Parathyroid adenoma (tissue), 2 donors: ENCODE results near the gene DPH7.

Experiments used
- H2AFZ ChIP-seq: fragments of 300-600 bp; sonication (generic); one replicate; pipeline ENCODE4 v1.7.0; 2017; ENCODE audit warnings: antibody characterized with exemption, mild to moderate bottlenecking
- H3K27ac ChIP-seq: fragments of 300-600 bp; sonication (generic); one replicate; pipeline ENCODE4 v1.7.0; 2017
- H3K27me3 ChIP-seq: fragments of 300-600 bp; sonication (generic); one replicate; pipeline ENCODE4 v1.7.0; 2017; ENCODE audit warnings: low read length; ENCODE audit not compliant: control insufficient read depth, insufficient read depth
- H3K36me3 ChIP-seq: fragments of 300-600 bp; sonication (generic); one replicate; pipeline ENCODE4 v1.7.0; 2017; ENCODE audit warnings: low read length; ENCODE audit not compliant: control insufficient read depth, insufficient read depth
- H3K4me1 ChIP-seq: fragments of 300-600 bp; sonication (generic); one replicate; pipeline ENCODE4 v1.7.0; 2017; ENCODE audit warnings: control low read depth
- H3K4me2 ChIP-seq: fragments of 300-600 bp; sonication (generic); one replicate; pipeline ENCODE4 v1.7.0; 2017; ENCODE audit warnings: low read length
- H3K4me3 ChIP-seq: fragments of 300-600 bp; sonication (generic); one replicate; pipeline ENCODE4 v1.7.0; 2017; ENCODE audit warnings: low read depth, low read length
- H3K79me2 ChIP-seq: fragments of 300-600 bp; sonication (generic); one replicate; pipeline ENCODE4 v1.7.0; 2017; ENCODE audit warnings: control low read depth
- H3K9ac ChIP-seq: fragments of 300-600 bp; sonication (generic); one replicate; pipeline ENCODE4 v1.7.0; 2017; ENCODE audit warnings: mild to moderate bottlenecking
- H3K9me3 ChIP-seq: fragments of 300-600 bp; sonication (generic); one replicate; pipeline ENCODE4 v1.7.0; 2017; ENCODE audit warnings: low read length; ENCODE audit not compliant: control insufficient read depth
- TF ChIP-seq, protein P1 (sequence below): fragments of 300-600 bp; sonication (generic); IDR thresholded peaks from one replicate; pipeline ENCODE4 v1.7.0; 2017; ENCODE audit warnings: antibody characterized with exemption, mild to moderate bottlenecking
- donor health status: primary hyperparathyroidism.

The DPH7 gene

DNA sequence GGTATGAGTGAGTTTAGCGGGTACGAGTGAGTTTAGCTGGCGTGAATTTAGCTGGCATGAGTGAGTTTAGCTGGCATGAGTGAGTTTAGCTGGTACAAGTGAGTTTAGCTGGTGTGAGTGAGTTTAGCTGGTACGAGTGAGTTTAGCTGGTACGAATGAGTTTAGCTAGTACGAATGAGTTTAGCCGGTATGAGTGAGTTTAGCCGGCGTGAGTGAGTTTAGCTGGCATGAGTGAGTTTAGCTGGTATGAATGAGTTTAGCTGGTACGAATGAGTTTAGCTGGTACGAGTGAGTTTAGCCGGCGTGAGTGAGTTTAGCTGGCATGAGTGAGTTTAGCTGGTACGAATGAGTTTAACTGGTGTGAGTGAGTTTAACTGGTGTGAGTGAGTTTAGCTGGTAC, 69.5 kb downstream of the DPH7 start:
- Histone ChIP-seq H3K9ac (no peak overlapping the region), H3K27ac (no peak overlapping the region), H3K27me3 (no peaks in the 10 kb centered on the region), H3K4me2 (no peak overlapping the region), H2AFZ (no peak overlapping the region), H3K4me1 (no peaks in the 10 kb centered on the region), H3K79me2 (no peaks in the 10 kb centered on the region), H3K4me3 (no peak overlapping the region), H3K36me3 (no peaks in the 10 kb centered on the region), H3K9me3 (no peaks in the 10 kb centered on the region)
- TF ChIP-seq, protein P1, sequence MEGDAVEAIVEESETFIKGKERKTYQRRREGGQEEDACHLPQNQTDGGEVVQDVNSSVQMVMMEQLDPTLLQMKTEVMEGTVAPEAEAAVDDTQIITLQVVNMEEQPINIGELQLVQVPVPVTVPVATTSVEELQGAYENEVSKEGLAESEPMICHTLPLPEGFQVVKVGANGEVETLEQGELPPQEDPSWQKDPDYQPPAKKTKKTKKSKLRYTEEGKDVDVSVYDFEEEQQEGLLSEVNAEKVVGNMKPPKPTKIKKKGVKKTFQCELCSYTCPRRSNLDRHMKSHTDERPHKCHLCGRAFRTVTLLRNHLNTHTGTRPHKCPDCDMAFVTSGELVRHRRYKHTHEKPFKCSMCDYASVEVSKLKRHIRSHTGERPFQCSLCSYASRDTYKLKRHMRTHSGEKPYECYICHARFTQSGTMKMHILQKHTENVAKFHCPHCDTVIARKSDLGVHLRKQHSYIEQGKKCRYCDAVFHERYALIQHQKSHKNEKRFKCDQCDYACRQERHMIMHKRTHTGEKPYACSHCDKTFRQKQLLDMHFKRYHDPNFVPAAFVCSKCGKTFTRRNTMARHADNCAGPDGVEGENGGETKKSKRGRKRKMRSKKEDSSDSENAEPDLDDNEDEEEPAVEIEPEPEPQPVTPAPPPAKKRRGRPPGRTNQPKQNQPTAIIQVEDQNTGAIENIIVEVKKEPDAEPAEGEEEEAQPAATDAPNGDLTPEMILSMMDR: no peak

DNA sequence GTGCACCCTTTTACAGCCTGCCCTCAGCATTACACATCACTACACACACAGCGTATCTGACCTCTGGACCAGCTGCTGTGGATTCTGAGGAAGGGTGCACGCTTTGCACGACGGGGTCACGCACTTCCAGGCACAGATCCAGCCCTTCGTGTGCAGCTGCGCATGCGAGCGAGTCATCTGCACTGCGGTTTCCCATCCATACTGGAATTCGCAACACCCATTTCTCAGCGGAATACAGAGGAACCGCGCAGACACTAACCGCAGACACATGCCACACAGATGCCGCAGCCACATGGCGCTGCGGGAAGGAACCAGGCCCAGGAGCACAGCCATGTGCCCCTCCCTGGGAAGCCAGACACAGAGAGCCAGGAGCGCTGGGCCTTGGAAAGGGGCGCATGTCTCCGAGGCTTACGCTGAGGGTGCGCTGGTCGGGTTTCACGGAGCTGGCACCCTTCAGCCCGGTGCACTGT, 72.0 kb downstream of the DPH7 start:
- no peaks in the 10 kb centered on the region for H3K27me3 ChIP-seq
- H3K4me1 ChIP-seq: no peaks in the 10 kb centered on the region
- no peak overlapping the region for H3K9ac ChIP-seq
- H3K36me3 ChIP-seq: no peaks in the 10 kb centered on the region
- TF ChIP-seq, protein P1: no peak
- H3K79me2 ChIP-seq: no peaks in the 10 kb centered on the region
- no peak overlapping the region for H3K4me2 ChIP-seq
- H3K27ac ChIP-seq: no peak overlapping the region
- H3K4me3 ChIP-seq: no peak overlapping the region
- H2AFZ ChIP-seq: no peak overlapping the region
- no peaks in the 10 kb centered on the region for H3K9me3 ChIP-seq

DNA sequence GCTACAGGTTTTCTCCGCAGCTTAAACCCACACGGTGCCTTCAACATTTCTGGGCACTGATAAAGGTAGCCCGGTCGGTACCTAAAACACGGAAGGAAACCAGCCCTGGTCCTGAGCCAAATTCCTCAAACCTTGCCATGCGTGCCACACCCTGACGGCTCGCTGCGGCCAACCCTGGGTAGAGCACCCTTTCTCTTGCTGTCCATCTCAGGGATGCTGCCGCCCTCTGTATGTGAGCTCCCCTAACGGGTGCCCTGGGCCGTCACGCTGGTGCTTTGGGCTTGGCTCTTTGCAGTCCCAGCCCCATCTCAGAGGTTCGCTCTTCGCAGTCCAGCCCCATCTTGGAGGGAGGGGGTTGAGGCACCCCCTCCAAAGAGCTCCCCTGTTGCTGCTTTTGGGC, 72.5 kb downstream of the DPH7 start:
- H3K4me1 ChIP-seq: no peaks in the 10 kb centered on the region
- no peaks in the 10 kb centered on the region for H3K36me3 ChIP-seq
- H3K9me3 ChIP-seq: no peaks in the 10 kb centered on the region
- H3K79me2 ChIP-seq: no peaks in the 10 kb centered on the region
- H2AFZ ChIP-seq: no peak overlapping the region
- H3K4me3 ChIP-seq: no peak overlapping the region
- H3K27me3 ChIP-seq: no peaks in the 10 kb centered on the region
- TF ChIP-seq, protein P1: no peak
- H3K9ac ChIP-seq: no peak overlapping the region
- no peak overlapping the region for H3K4me2 ChIP-seq
- H3K27ac ChIP-seq: no peak overlapping the region

DNA sequence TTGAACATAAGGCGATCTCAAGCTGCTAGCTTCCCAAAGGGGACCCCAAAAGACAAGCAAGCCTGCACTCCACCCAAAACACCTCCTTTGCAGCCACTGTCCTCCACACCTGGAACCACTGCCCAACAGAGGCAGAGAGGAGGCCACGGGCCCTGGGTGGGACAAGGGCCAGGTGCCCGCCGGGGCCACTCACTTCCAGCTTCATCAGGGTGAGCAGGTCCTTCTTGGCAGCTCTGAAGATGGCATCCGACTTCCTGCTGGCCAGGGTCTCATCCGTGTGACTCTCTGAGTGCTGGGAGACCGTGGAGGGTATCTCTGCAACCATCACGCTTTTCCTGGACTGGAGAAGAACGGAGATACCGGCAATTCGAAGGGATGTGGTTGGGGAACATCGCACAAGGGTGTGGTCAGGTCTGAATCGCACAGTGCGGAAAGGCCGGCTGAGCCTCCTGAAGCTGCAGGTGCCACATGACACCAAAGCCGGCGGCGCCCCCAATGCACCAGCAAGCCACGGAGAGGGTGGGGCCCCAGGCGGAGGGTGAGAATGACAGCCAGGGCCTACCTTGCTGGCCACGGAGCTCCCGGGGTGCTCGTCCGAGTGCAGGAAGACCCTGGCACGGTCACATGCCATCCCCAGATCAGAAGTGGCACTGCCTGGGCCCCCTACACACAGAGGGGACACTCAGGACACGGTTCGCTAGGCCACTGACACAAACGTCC, 73.1 kb downstream of the DPH7 start:
- H3K27me3 ChIP-seq: no peaks in the 10 kb centered on the region
- TF ChIP-seq, protein P1: no peak
- no peaks in the 10 kb centered on the region for H3K36me3 ChIP-seq
- no peaks in the 10 kb centered on the region for H3K4me1 ChIP-seq
- no peak overlapping the region for H3K4me3 ChIP-seq
- H3K79me2 ChIP-seq: no peaks in the 10 kb centered on the region
- H3K9ac ChIP-seq: no peak overlapping the region
- no peak overlapping the region for H3K27ac ChIP-seq
- no peaks in the 10 kb centered on the region for H3K9me3 ChIP-seq
- H3K4me2 ChIP-seq: no peak overlapping the region
- H2AFZ ChIP-seq: no peak overlapping the region
